ENCODE results near the gene ZNF516. TPM values are rescaled to one million over a fixed set of nuclear protein-coding genes. Genes with fewer than 3 reads are reported as not detected.

The ZNF516 gene
- total RNA-seq, 1 donor from 2014 or later = 192 TPM

- Mint-ChIP-seq H3K27ac (ENCODE audit: unreplicated experiment) (peak overlapping the region; percentile 21), H3K4me3 (ENCODE audit: unreplicated experiment) (no peak overlapping the region), H3K36me3 (ENCODE audit: unreplicated experiment) (peaks cover 4% of the 10 kb centered on the region), H3K4me1 (ENCODE audit: low read depth, unreplicated experiment) (peaks cover 58% of the 10 kb centered on the region), H3K27me3 (ENCODE audit: unreplicated experiment) (peaks cover 9% of the 10 kb centered on the region), H3K9me3 (ENCODE audit: unreplicated experiment) (peaks cover 4% of the 10 kb centered on the region)
- TF ChIP-seq CTCF (IDR thresholded peaks at IDR 0.05; ENCODE audit: partially characterized antibody, unreplicated experiment) = no peak
- no peak for DNase-seq
These were observed 72.2 kb downstream of the ZNF516 start for GRCh38 chr18:76422838-76423237.

- DNase-seq = peak; percentile 59
- no peak for TF ChIP-seq CTCF (IDR thresholded peaks at IDR 0.05; ENCODE audit: partially characterized antibody, unreplicated experiment)
- Mint-ChIP-seq H3K4me1 (ENCODE audit: low read depth, unreplicated experiment) (peaks cover 58% of the 10 kb centered on the region), H3K27ac (ENCODE audit: unreplicated experiment) (no peak overlapping the region), H3K27me3 (ENCODE audit: unreplicated experiment) (peaks cover 9% of the 10 kb centered on the region), H3K9me3 (ENCODE audit: unreplicated experiment) (peaks cover 5% of the 10 kb centered on the region), H3K4me3 (ENCODE audit: unreplicated experiment) (peak overlapping the region; percentile 20), H3K36me3 (ENCODE audit: unreplicated experiment) (no peaks in the 10 kb centered on the region)
These were observed 72.9 kb downstream of the ZNF516 start for GRCh38 chr18:76422121-76422520.

- no peak for TF ChIP-seq CTCF (IDR thresholded peaks at IDR 0.05; ENCODE audit: partially characterized antibody, unreplicated experiment)
- Mint-ChIP-seq H3K9me3 (ENCODE audit: unreplicated experiment) (peaks cover 5% of the 10 kb centered on the region), H3K27me3 (ENCODE audit: unreplicated experiment) (peaks cover 9% of the 10 kb centered on the region), H3K27ac (ENCODE audit: unreplicated experiment) (no peak overlapping the region), H3K36me3 (ENCODE audit: unreplicated experiment) (no peaks in the 10 kb centered on the region), H3K4me1 (ENCODE audit: low read depth, unreplicated experiment) (peaks cover 62% of the 10 kb centered on the region), H3K4me3 (ENCODE audit: unreplicated experiment) (peak overlapping the region; percentile 20)
- no peak for DNase-seq
These were observed 73.4 kb downstream of the ZNF516 start for GRCh38 chr18:76421685-76422078.

- H3K4me1 Mint-ChIP-seq (ENCODE audit: low read depth, unreplicated experiment) = peaks cover 62% of the 10 kb centered on the region
- peaks cover 5% of the 10 kb centered on the region for H3K9me3 Mint-ChIP-seq (ENCODE audit: unreplicated experiment)
- DNase-seq = no peak
- peaks cover 9% of the 10 kb centered on the region for H3K27me3 Mint-ChIP-seq (ENCODE audit: unreplicated experiment)
- no peak for TF ChIP-seq CTCF (IDR thresholded peaks at IDR 0.05; ENCODE audit: partially characterized antibody, unreplicated experiment)
- no peak overlapping the region for H3K27ac Mint-ChIP-seq (ENCODE audit: unreplicated experiment)
- H3K4me3 Mint-ChIP-seq (ENCODE audit: unreplicated experiment) = no peak overlapping the region
- H3K36me3 Mint-ChIP-seq (ENCODE audit: unreplicated experiment) = no peaks in the 10 kb centered on the region
These were observed 74.0 kb downstream of the ZNF516 start for GRCh38 chr18:76420898-76421684.

GRCh38 chr18:76419811-76420210 lies 75.2 kb downstream of the ZNF516 start:
- Mint-ChIP-seq H3K36me3 (ENCODE audit: unreplicated experiment) (no peaks in the 10 kb centered on the region), H3K4me3 (ENCODE audit: unreplicated experiment) (no peak overlapping the region), H3K27ac (ENCODE audit: unreplicated experiment) (no peak overlapping the region), H3K9me3 (ENCODE audit: unreplicated experiment) (peaks cover 2% of the 10 kb centered on the region), H3K27me3 (ENCODE audit: unreplicated experiment) (peaks cover 11% of the 10 kb centered on the region), H3K4me1 (ENCODE audit: low read depth, unreplicated experiment) (peaks cover 51% of the 10 kb centered on the region)
- DNase-seq = no peak
- TF ChIP-seq CTCF (IDR thresholded peaks at IDR 0.05; ENCODE audit: partially characterized antibody, unreplicated experiment) = no peak

Data from glutamatergic neuron (in vitro differentiated cells).